Stimulated activated CD4-positive, alpha-beta T cell treated with anti-CD3 and anti-CD28 coated beads, Interleukin-1b, Interleukin-23, amount 100 ng/mL, for 24 hours (primary cell): ENCODE measurements around the gene STAP1.
"Not testable (repeated sequence)": the region's sequence is repeated elsewhere in the genome, so short reads cannot be mapped to it uniquely, and the experiment has no call there.

Experiments used
- DNase-seq, 4 experiments: peaks; one replicate each; pipeline ENCODE4 v3.0.0-alpha.2; 2020; ENCODE audit warnings: low read depth in 4 of 4, low spot score in 1 of 4

STAP1 gene

DNA sequence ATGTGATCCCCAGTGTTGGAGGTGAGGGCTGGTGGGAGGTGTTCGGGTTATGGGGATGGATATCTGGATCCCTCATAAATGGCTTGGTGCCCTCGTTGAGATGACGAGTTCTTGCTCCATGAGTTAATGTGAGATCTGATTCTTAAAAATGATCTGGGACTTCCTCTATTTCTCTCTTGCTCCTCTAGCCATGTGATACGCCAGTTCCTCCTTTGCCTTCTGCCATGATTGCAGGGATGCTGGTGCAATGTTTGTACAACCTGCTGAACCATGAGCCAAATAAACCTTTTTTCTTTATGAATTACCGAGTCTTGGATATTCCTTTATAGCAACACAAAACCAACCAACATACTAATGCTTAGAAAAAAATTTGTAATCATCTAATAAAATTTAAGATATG lies 56.6 kb downstream of the STAP1 start:
- DNase-seq, result no peak

GRCh38 chr4:67616478-67616877 lies 58.0 kb downstream of the STAP1 start:
- DNase-seq, result no peak

GRCh38 chr4:67624939-67625338 lies 66.4 kb downstream of the STAP1 start:
- no peak for DNase-seq

- no peak for DNase-seq
Observed at GRCh38 chr4:67632492-67632891, 74.0 kb downstream of the STAP1 start.

DNA sequence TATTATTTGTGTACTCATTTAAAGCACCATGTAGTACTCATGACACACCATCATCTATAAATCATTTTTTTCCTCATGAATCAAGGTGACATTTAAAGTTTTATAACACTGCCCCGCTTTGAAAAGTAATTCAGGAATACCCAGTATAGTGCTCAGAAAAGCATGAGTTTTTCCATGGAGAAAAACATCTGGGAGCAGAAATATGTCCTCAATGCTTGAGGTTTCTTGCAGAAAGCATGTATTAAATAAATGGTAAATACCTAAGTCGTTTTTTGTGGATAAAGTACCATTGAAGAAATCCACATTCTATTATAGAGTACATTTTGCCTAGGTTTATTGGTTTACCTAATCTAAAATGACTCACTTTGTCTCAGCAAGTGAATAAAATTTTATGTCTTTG lies 76.2 kb downstream of the STAP1 start:
- no peak for DNase-seq

GRCh38 chr4:67635331-67635730 lies 76.8 kb downstream of the STAP1 start:
- no peak for DNase-seq

DNA sequence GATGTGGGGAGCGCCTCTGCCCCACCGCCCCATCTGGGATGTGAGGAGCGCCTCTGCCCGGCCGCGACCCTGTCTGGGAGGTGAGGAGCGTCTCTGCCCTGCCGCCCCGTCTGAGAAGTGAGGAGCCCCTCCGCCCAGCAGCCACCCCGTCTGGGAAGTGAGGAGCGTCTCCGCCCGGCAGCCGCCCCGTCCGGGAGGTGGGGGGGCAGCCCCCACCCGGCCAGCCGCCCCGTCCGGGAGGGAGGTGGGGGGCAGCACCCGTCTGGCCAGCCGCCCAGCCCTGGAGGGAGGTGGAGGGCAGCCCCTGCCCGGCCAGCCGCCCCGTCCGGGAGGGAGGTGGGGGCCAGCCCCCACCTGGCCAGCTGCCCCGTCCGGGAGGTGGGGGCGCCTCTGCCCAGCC lies 78.5 kb downstream of the STAP1 start:
- not testable (repeated sequence) for DNase-seq

DNA sequence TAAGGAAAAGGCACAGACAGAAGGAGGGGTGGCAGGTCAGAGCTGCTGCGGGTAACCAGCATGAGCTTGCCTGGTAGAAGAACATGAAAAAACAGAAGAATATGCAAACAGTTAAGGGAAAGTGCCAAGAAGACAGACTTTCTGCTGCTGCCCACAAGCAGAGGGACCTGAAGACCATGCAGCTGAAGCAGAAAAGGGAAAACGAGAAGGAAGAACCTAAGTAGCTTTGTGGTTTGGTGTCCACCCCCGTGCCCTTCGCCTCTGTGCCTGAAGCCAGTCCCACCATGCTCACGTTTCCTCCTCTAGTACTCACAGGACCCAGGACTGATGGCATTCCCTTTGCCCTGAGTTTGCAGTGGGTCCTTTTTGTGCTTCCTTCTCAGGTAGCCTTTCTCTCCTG lies 79.6 kb downstream of the STAP1 start:
- DNase-seq, result no peak

DNA sequence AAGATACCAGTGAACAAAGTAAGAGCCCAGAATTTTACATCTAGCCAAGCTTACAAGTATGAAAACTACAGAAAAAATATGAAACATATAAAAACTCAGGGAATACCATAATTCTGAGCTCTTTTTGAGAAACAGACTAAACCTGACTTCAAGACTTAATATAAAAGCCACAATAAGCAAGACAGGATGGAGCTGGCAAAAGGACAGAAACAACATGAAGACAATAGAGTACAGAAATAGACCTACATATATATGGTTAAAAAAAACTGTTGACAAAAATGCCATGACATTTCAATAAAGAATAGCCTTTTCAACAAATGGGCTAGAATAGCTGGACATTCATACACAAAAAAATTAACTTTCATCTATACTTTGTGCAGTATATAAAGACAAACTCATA lies 93.0 kb downstream of the STAP1 start:
- DNase-seq, result no peak
